Stomach (tissue), 4 donors: ENCODE measurements around the gene TBC1D13.

ENCODE experiments used
- CTCF ChIP-seq, 7 experiments: fragments of 450-650 bp in 4 of 7; fragments of 200-600 bp in 3 of 7; sonication (generic) in 3 of 7; IDR thresholded peaks; one replicate each; pipeline ENCODE4 v1.5.1; 2016 to 2019; ENCODE audit warnings: antibody characterized with exemption in 7 of 7, control low read depth in 2 of 7, mild to moderate bottlenecking in 1 of 7
- EP300 ChIP-seq: sonication (generic); formaldehyde crosslinking; IDR thresholded peaks from one replicate; pipeline ENCODE4 v1.6.1; 2017; ENCODE audit warnings: antibody characterized with exemption
- POLR2AphosphoS5 ChIP-seq, 3 donors: sonication (generic); formaldehyde crosslinking; IDR thresholded peaks; one replicate each; pipeline ENCODE4 v1.6.1; 2016; ENCODE audit warnings: antibody characterized with exemption in 3 of 3

GRCh38 chr9:128810873-128811272 lies 23.8 kb downstream of the TBC1D13 start:
- TF ChIP-seq CTCF (IDR thresholded peaks at IDR 0.05), result no peak
- TF ChIP-seq EP300, result no peak
- TF ChIP-seq POLR2AphosphoS5 (IDR thresholded peaks at IDR 0.05), result no peak
